ENCODE results near the gene ARMC2. TPM values are rescaled to one million over a fixed set of nuclear protein-coding genes. Genes with fewer than 3 reads are reported as not detected.

Gene ARMC2
- total and polyA plus RNA-seq, 2 of the 8 experiments (the other 6 are each of a cell fraction or from before 2014, with no cell fraction given), result 1.6 to 4.4 TPM

GRCh38 chr6:108953681-108954080 is 105.5 kb downstream of the ARMC2 start:
- Histone ChIP-seq H3K23ac (ENCODE audit: insufficient read length) (no peak overlapping the region), H3K4me2 (ENCODE audit: insufficient read depth in 1 of 2, low read depth in 2 of 2, low read length in 2 of 2) (no peak overlapping the region), H4K20me1 (replicated peaks in 1 of 2; ENCODE audit: control insufficient read depth in 1 of 2, insufficient read depth in 2 of 2, low read length in 2 of 2) (peaks cover 0 to 2% of the 10 kb centered on the region in 2 experiments), H3K36me3 (ENCODE audit: control insufficient read depth in 2 of 4, insufficient read depth in 4 of 4, low read length in 3 of 4) (no peaks in the 10 kb centered on the region), H3K4me3 (ENCODE audit: extremely low read depth in 1 of 4, insufficient read depth in 2 of 4, low read depth in 3 of 4, low read length in 4 of 4) (no peak overlapping the region), H4K8ac (ENCODE audit: extremely low read depth, insufficient read depth, low read length) (no peak overlapping the region), H3K79me2 (ENCODE audit: control insufficient read depth in 1 of 2, insufficient read depth in 2 of 2, low read length in 2 of 2) (no peaks in the 10 kb centered on the region), H3K27ac (ENCODE audit: low read depth, low read length) (no peak overlapping the region), H3K27me3 (replicated peaks in 1 of 4; ENCODE audit: control insufficient read depth in 3 of 4, extremely low read depth in 1 of 4, insufficient read depth in 3 of 4, low read length in 3 of 4) (no peaks in the 10 kb centered on the region), H3K56ac (replicated peaks; ENCODE audit: insufficient read length, low read depth, low read length) (no peak overlapping the region), H3K4me1 (replicated peaks in 1 of 4; ENCODE audit: control insufficient read depth in 3 of 4, insufficient read depth in 4 of 4, low read length in 3 of 4) (no peaks in the 10 kb centered on the region), H3K9ac (replicated peaks in 1 of 4; ENCODE audit: extremely low read depth in 1 of 4, low read depth in 3 of 4, low read length in 3 of 4) (no peak overlapping the region), H3K14ac (ENCODE audit: insufficient read length) (no peak overlapping the region), H3K4ac (replicated peaks; ENCODE audit: insufficient read length, low read depth, low read length) (no peak overlapping the region), H2AK5ac (ENCODE audit: low read depth, low read length) (no peak overlapping the region), H3K18ac (ENCODE audit: extremely low read depth, low read length) (no peak overlapping the region), H4K91ac (replicated peaks; ENCODE audit: insufficient read length, low read length) (no peak overlapping the region), H3K79me1 (ENCODE audit: low read depth, low read length) (no peaks in the 10 kb centered on the region), H2BK20ac (ENCODE audit: low read length) (no peak overlapping the region), H3K9me3 (ENCODE audit: insufficient read depth in 2 of 2, low read depth in 1 of 2, low read length in 1 of 2) (no peaks in the 10 kb centered on the region), H2AFZ (ENCODE audit: low read length) (no peak overlapping the region), H3K23me2 (ENCODE audit: low read depth, low read length) (no peaks in the 10 kb centered on the region), H2BK15ac (ENCODE audit: low read length) (no peak overlapping the region), H2BK5ac (ENCODE audit: low read depth, low read length) (no peak overlapping the region), H2BK12ac (ENCODE audit: low read depth, low read length) (no peak overlapping the region), H4K5ac (ENCODE audit: insufficient read length, low read depth, low read length) (no peak overlapping the region), H2BK120ac (replicated peaks; ENCODE audit: low read depth, low read length) (no peak overlapping the region)
- DNase-seq (ENCODE audit: low read depth in 1 of 2, low spot score in 2 of 2) (no peak), FAIRE-seq (no peak)
- POLR2A ChIA-PET (ENCODE audit: partially characterized antibody), result interaction anchor here (0.6 kb wide), 1 partner anchor 200 kb away, joined by 3 read pairs; no protein-coding TSS in a partner anchor
- CTCF ChIA-PET (ENCODE audit: partially characterized antibody), result interaction anchor here (0.6 to 1.9 kb wide), 3 partner anchors 15 to 120 kb away, joined by 3 to 9 read pairs (median 3); no protein-coding TSS in a partner anchor
- no peak for TF ChIP-seq CBX5 (IDR thresholded peaks at IDR 0.05; ENCODE audit: low read depth, low read length)
- TF ChIP-seq CHD2 (IDR thresholded peaks at IDR 0.05; ENCODE audit: low read length), result no peak
- no peak for TF ChIP-seq GABPA (IDR thresholded peaks at IDR 0.05; ENCODE audit: borderline replicate concordance, insufficient read depth, low read length)
- no peak for TF ChIP-seq SIN3A (conservative IDR thresholded peaks at IDR 0.05 in 1 of 2, IDR thresholded peaks at IDR 0.05 in 1 of 2; ENCODE audit: low read depth in 1 of 2, low read length in 2 of 2)
- no peak for TF ChIP-seq USF2 (IDR thresholded peaks at IDR 0.05; ENCODE audit: low read length)
- no peak for TF ChIP-seq EP300 (IDR thresholded peaks at IDR 0.05; ENCODE audit: borderline replicate concordance in 1 of 2, low read depth in 2 of 2, low read length in 2 of 2)
- no peak for TF ChIP-seq NRF1 (IDR thresholded peaks at IDR 0.05; ENCODE audit: low read depth, low read length)

All from H1 (cell line).